Mesenchymal stem cell (in vitro differentiated cells and primary cell): Measurements from ENCODE around the gene C4A.
"Not testable (repeated sequence)": the region's sequence is repeated elsewhere in the genome, so short reads cannot be mapped to it uniquely, and the experiment has no call there.

Source experiments
- DNase-seq: peaks from one replicate; pipeline ENCODE4 v3.0.0-alpha.2; 2013
- H2AFZ ChIP-seq: one replicate; pipeline ENCODE4 v1.6.1; 2013; ENCODE audit warnings: low read depth, mild to moderate bottlenecking, control low read depth, inconsistent platforms, low read length, moderate library complexity
- H2AK5ac ChIP-seq: 2 replicates; pipeline ENCODE4 v1.6.1; 2013; ENCODE audit warnings: low read length, moderate library complexity, mild to moderate bottlenecking, inconsistent platforms; ENCODE audit not compliant: severe bottlenecking
- H2BK120ac ChIP-seq: one replicate; pipeline ENCODE4 v1.6.1; 2013; ENCODE audit warnings: low read depth, mild to moderate bottlenecking, inconsistent platforms, low read length, moderate library complexity
- H2BK12ac ChIP-seq, 2 experiments: one replicate each; pipeline ENCODE4 v1.6.1; 2013; ENCODE audit warnings: inconsistent platforms in 2 of 2, low read length in 2 of 2, mild to moderate bottlenecking in 2 of 2, moderate library complexity in 2 of 2, control low read depth in 1 of 2
- H2BK15ac ChIP-seq: one replicate; pipeline ENCODE4 v1.6.1; 2013; ENCODE audit warnings: mild to moderate bottlenecking, low read depth, inconsistent platforms; ENCODE audit not compliant: poor library complexity, severe bottlenecking
- H2BK5ac ChIP-seq: 2 replicates; pipeline ENCODE4 v1.6.1; 2013; ENCODE audit warnings: low read depth, mild to moderate bottlenecking, low read length, control low read depth, inconsistent platforms; ENCODE audit not compliant: poor library complexity, severe bottlenecking
- H3K14ac ChIP-seq, 2 experiments: one replicate each; pipeline ENCODE4 v1.6.1; 2013; ENCODE audit warnings: inconsistent platforms in 2 of 2, low read length in 2 of 2, control low read depth in 1 of 2, mild to moderate bottlenecking in 1 of 2, moderate library complexity in 1 of 2
- H3K18ac ChIP-seq, 2 experiments: one replicate each; pipeline ENCODE4 v1.6.1; 2013; ENCODE audit warnings: inconsistent platforms in 2 of 2, low read length in 2 of 2, control low read depth in 1 of 2, low read depth in 1 of 2, mild to moderate bottlenecking in 1 of 2
- H3K23ac ChIP-seq, 2 experiments: one replicate each; pipeline ENCODE4 v1.6.1; 2013; ENCODE audit warnings: inconsistent platforms in 2 of 2, low read length in 2 of 2, mild to moderate bottlenecking in 2 of 2, moderate library complexity in 2 of 2, control low read depth in 1 of 2
- H3K27ac ChIP-seq: 2 replicates; pipeline ENCODE4 v1.5.1; 2013; ENCODE audit warnings: mild to moderate bottlenecking, moderate library complexity, low read length, control low read depth, inconsistent platforms; ENCODE audit not compliant: poor library complexity, severe bottlenecking
- H3K27me3 ChIP-seq, 2 experiments: 2 replicates each; pipeline versions ENCODE4 v1.6.1 to v1.7.0; 2013; ENCODE audit warnings: low read length in 2 of 2, mild to moderate bottlenecking in 2 of 2, moderate library complexity in 2 of 2, control low read depth in 1 of 2, inconsistent platforms in 1 of 2; ENCODE audit not compliant: control insufficient read depth in 1 of 2, insufficient read depth in 1 of 2
- H3K36me3 ChIP-seq, 2 experiments: 2 replicates each; pipeline versions ENCODE4 v1.6.1 to v1.7.0; 2013; ENCODE audit warnings: low read length in 2 of 2, control low read depth in 1 of 2, inconsistent platforms in 1 of 2, low read depth in 1 of 2, mild to moderate bottlenecking in 1 of 2; ENCODE audit not compliant: insufficient read depth in 2 of 2, control insufficient read depth in 1 of 2
- H3K4ac ChIP-seq, 2 experiments: one replicate each; pipeline ENCODE4 v1.6.1; 2013; ENCODE audit warnings: inconsistent platforms in 2 of 2, low read length in 2 of 2, mild to moderate bottlenecking in 2 of 2, moderate library complexity in 2 of 2, control low read depth in 1 of 2, low read depth in 1 of 2
- H3K4me1 ChIP-seq: 2 replicates; pipeline ENCODE4 v1.6.1; 2013; ENCODE audit warnings: low read depth, low read length, control low read depth; ENCODE audit not compliant: control insufficient read depth, insufficient read depth
- H3K4me2 ChIP-seq: 2 replicates; pipeline ENCODE4 v1.6.1; 2013; ENCODE audit warnings: low read length, mild to moderate bottlenecking, inconsistent platforms; ENCODE audit not compliant: poor library complexity, severe bottlenecking
- H3K4me3 ChIP-seq, 2 experiments: 2 replicates each; pipeline versions ENCODE4 v1.5.1 to v1.7.0; 2013; ENCODE audit warnings: low read length in 2 of 2, mild to moderate bottlenecking in 2 of 2, control low read depth in 1 of 2, low read depth in 1 of 2; ENCODE audit not compliant: insufficient read depth in 1 of 2
- H3K79me1 ChIP-seq: replicated peaks from 2 replicates; pipeline ENCODE4 v1.6.1; 2013; ENCODE audit warnings: mild to moderate bottlenecking, control low read depth, low read length, inconsistent platforms; ENCODE audit not compliant: poor library complexity, severe bottlenecking
- H3K9ac ChIP-seq: 2 replicates; pipeline ENCODE4 v1.7.0; 2013; ENCODE audit warnings: mild to moderate bottlenecking, low read length, moderate library complexity
- H3K9me3 ChIP-seq: 2 replicates; pipeline ENCODE4 v1.7.0; 2013; ENCODE audit warnings: mild to moderate bottlenecking, low read length; ENCODE audit not compliant: control insufficient read depth
- H4K8ac ChIP-seq: one replicate; pipeline ENCODE4 v1.6.1; 2013; ENCODE audit warnings: inconsistent platforms, mild to moderate bottlenecking, low read length, moderate library complexity
- H4K91ac ChIP-seq: one replicate; pipeline ENCODE4 v1.6.1; 2013; ENCODE audit warnings: mild to moderate bottlenecking, low read length, inconsistent platforms
- WGBS: methylation state at CpG from one replicate; pipeline ENCODE4 v1.1.7; 2013; ENCODE audit warnings: mixed read lengths; 5-methylcytosine and 5-hydroxymethylcytosine counted together

Gene C4A

DNA sequence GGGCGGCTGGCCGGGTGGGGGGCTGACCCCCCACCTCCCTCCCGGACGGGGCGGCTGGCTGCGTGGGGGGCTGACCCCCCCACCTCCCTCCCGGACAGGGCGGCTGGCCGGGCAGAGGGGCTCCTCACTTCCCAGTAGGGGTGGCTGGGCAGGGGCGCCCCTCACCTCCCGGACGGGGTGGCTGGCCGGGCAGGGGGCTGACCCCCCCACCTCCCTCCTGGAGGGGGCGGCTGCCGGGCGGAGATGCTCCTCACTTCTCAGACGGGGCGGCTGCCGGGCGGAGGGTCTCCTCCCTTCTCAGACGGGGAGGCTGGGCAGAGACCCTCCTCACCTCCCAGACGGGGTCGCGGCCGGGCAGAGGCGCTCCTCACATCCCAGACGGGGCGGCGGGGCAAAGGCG, 5.8 kb upstream of the C4A start:
- H2BK15ac ChIP-seq, H3K4me2 ChIP-seq, H2AFZ ChIP-seq, DNase-seq, H2BK5ac ChIP-seq, H3K4me3 ChIP-seq, H3K18ac ChIP-seq, H3K9me3 ChIP-seq, H3K9ac ChIP-seq, H3K27me3 ChIP-seq, H3K27ac ChIP-seq, H3K4ac ChIP-seq, H3K23ac ChIP-seq, H4K8ac ChIP-seq, H3K14ac ChIP-seq, H2AK5ac ChIP-seq, H2BK12ac ChIP-seq, H4K91ac ChIP-seq, H2BK120ac ChIP-seq: not testable (repeated sequence)
- Histone ChIP-seq H3K36me3 (peaks cover 19 to 26% of the 10 kb centered on the region in 2 experiments), H3K79me1 (peaks cover 16% of the 10 kb centered on the region), H3K4me1 (peaks cover 12% of the 10 kb centered on the region)
- 98% methylated on average over 11 of the region's 30 CpGs for WGBS

DNA sequence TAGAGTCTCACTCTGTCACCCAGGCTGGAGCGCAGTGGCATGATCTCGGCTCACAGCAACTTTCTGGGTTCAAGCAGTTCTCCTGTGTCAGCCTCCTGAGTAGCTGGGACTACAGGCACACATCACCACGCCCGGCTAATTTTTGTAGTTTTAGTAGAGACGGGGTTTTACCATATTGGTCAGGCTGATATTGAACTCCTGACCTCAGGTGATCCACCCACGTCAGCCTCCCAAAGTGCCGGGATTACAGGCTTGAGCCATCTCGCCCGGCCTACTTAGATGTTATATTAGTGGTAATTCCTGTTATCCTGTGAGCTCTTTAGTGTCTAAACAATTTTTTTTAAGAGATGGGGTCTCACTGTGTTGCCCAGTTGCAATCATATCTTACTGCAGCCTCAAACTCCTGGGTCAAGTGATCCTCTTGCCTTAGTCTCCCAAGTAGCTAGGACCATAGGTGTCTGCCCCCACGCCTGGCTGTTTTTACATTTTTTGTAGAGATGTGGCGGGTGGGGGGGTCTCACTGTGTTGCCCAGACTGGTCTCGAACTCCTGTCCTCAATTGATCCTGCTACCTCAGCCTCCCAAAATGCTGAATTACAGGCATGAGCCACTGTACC, 3.9 kb upstream of the C4A start:
- no peak for DNase-seq
- Histone ChIP-seq H3K9ac (no peak overlapping the region), H3K4me2 (no peak overlapping the region), H3K27me3 (no peaks in the 10 kb centered on the region), H2BK120ac (no peak overlapping the region), H2BK15ac (no peak overlapping the region), H4K8ac (no peak overlapping the region), H4K91ac (no peak overlapping the region), H3K79me1 (peaks cover 11% of the 10 kb centered on the region), H3K23ac (no peak overlapping the region), H2BK5ac (no peak overlapping the region), H2BK12ac (no peak overlapping the region), H3K36me3 (peaks cover 19 to 26% of the 10 kb centered on the region in 2 experiments), H3K18ac (no peak overlapping the region), H3K27ac (no peak overlapping the region), H3K4ac (no peak overlapping the region), H3K4me3 (no peak overlapping the region), H2AK5ac (no peak overlapping the region), H2AFZ (no peak overlapping the region), H3K14ac (no peak overlapping the region), H3K4me1 (peaks cover 2% of the 10 kb centered on the region), H3K9me3 (no peaks in the 10 kb centered on the region)
- WGBS: 98% methylated on average over 12 of the region's 12 CpGs

DNA sequence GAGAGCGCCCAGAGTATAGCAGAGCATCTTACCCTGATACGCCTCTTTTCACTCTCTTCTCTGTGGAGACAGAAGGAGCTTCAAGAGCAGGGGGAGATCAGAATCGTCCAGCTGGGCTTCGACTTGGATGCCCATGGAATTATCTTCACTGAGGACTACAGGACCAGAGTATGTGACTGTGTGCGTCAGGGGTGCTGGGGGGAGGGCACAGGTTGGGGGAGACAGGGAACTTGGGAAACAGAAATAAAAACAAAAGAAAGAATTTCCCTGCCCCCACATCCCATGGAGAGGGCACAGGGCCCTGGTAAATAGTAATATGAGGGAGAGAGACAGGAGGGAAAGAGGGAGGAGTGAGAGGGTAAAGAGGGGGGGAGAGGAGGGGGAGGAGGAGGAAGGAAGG, 3.0 kb upstream of the C4A start:
- 100% methylated on average over 4 of the region's 5 CpGs for WGBS
- no peak overlapping the region for H2AK5ac ChIP-seq
- no peaks in the 10 kb centered on the region for H3K4me1 ChIP-seq
- no peak overlapping the region for H2BK15ac ChIP-seq
- H3K36me3 ChIP-seq: peaks cover 19 to 22% of the 10 kb centered on the region in 2 experiments
- H4K8ac ChIP-seq: no peak overlapping the region
- no peak for DNase-seq
- no peak overlapping the region for H3K14ac ChIP-seq
- H3K27me3 ChIP-seq: no peaks in the 10 kb centered on the region
- no peak overlapping the region for H4K91ac ChIP-seq
- no peak overlapping the region for H3K9ac ChIP-seq
- H2AFZ ChIP-seq: no peak overlapping the region
- H2BK12ac ChIP-seq: no peak overlapping the region
- no peak overlapping the region for H2BK120ac ChIP-seq
- H3K18ac ChIP-seq: no peak overlapping the region
- H3K27ac ChIP-seq: no peak overlapping the region
- peaks cover 6% of the 10 kb centered on the region for H3K79me1 ChIP-seq
- no peak overlapping the region for H3K4ac ChIP-seq
- no peaks in the 10 kb centered on the region for H3K9me3 ChIP-seq
- no peak overlapping the region for H3K4me2 ChIP-seq
- H3K23ac ChIP-seq: no peak overlapping the region
- no peak overlapping the region for H2BK5ac ChIP-seq
- H3K4me3 ChIP-seq: no peak overlapping the region

DNA sequence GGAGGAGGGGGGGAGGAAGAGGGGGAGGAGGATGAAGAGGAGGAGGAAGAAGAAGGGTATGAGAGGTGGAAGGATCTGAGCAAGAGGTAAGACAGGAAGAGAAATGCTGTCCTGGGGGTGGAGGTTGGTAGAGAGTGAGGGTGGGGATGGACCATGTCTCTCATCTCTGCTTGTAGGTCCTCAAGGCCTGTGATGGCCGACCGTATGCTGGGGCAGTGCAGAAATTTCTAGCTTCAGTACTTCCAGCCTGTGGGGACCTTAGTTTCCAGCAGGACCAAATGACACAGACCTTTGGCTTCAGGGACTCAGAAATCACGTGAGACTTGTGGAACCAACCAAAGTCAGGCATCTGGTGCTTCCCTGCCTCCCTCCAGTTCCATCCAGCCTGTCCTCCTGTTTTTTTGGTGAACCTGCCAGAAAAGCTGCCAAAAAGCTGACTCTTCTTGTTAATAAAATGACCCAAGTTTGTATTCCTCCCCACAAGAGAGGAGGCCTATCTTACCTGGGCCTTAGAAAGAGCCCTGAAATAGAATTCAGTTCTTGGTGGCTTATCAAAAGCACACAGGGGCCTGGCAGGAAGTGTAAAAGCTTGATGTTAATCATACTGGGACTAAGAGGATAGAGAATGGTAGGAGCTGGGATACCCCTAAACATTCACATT, 2.5 kb upstream of the C4A start:
- no peak overlapping the region for H2AFZ ChIP-seq
- no peak overlapping the region for H2BK5ac ChIP-seq
- H3K4me2 ChIP-seq: no peak overlapping the region
- peaks cover 19% of the 10 kb centered on the region in 2 experiments for H3K36me3 ChIP-seq
- no peaks in the 10 kb centered on the region for H3K4me1 ChIP-seq
- no peak overlapping the region for H3K4me3 ChIP-seq
- H4K8ac ChIP-seq: no peak overlapping the region
- H3K23ac ChIP-seq: no peak overlapping the region
- no peak overlapping the region for H2BK120ac ChIP-seq
- H2AK5ac ChIP-seq: no peak overlapping the region
- no peak for DNase-seq
- peak overlapping the region; percentile 3 for H3K9ac ChIP-seq
- H3K27ac ChIP-seq: no peak overlapping the region
- no peak overlapping the region for H3K14ac ChIP-seq
- 96% methylated on average over 3 of the region's 3 CpGs for WGBS
- peaks cover 4% of the 10 kb centered on the region for H3K79me1 ChIP-seq
- no peaks in the 10 kb centered on the region for H3K27me3 ChIP-seq
- H2BK12ac ChIP-seq: no peak overlapping the region
- no peaks in the 10 kb centered on the region for H3K9me3 ChIP-seq
- no peak overlapping the region for H2BK15ac ChIP-seq
- H3K18ac ChIP-seq: no peak overlapping the region
- no peak overlapping the region for H4K91ac ChIP-seq
- H3K4ac ChIP-seq: no peak overlapping the region
